Measurements from ENCODE around the gene GAB3. TPM values are rescaled to one million over a fixed set of nuclear protein-coding genes. Genes with fewer than 3 reads are reported as not detected.

GAB3 gene
- total RNA-seq, 1 experiment from 2014 or later, result 0.72 TPM

- TF ChIP-seq ZNF281 (CRISPR knock-in tag; IDR thresholded peaks at IDR 0.05) (no peak), CREB1 (CRISPR knock-in tag; IDR thresholded peaks at IDR 0.05) (no peak)
- TF ChIP-seq, protein P1, sequence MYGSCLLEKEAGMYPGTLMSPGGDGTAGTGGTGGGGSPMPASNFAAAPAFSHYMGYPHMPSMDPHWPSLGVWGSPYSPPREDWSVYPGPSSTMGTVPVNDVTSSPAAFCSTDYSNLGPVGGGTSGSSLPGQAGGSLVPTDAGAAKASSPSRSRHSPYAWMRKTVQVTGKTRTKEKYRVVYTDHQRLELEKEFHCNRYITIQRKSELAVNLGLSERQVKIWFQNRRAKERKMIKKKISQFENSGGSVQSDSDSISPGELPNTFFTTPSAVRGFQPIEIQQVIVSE (CRISPR knock-in tag; IDR thresholded peaks at IDR 0.05; ENCODE audit: borderline replicate concordance), result no peak
Measured at GRCh38 chrX:154784149-154784995, 33.5 kb upstream of the GAB3 start (continued).

GRCh38 chrX:154780968-154781367, 30.1 kb upstream of the GAB3 start:
- Mint-ChIP-seq H3K9me3 (no peaks in the 10 kb centered on the region), H3K4me3 (no peak overlapping the region), H3K27me3 (ENCODE audit: low read depth) (no peaks in the 10 kb centered on the region; the same call in 1 of the 2 replicates), H3K27ac (no peak overlapping the region), H3K36me3 (peaks cover 17% of the 10 kb centered on the region), H3K4me1 (peaks cover 15% of the 10 kb centered on the region)
- ChIA-PET CTCF (no interaction called here), POLR2A (no interaction called here)
- DNase-seq (ENCODE audit: low spot score), result no peak
- TF ChIP-seq ZNF281 (CRISPR knock-in tag; IDR thresholded peaks at IDR 0.05) (no peak), SOX15 (CRISPR knock-in tag; IDR thresholded peaks at IDR 0.05) (no peak), USF2 (CRISPR knock-in tag; IDR thresholded peaks at IDR 0.05) (no peak), ATF1 (CRISPR knock-in tag; IDR thresholded peaks at IDR 0.05) (no peak), ZBTB21 (CRISPR knock-in tag; IDR thresholded peaks at IDR 0.05; ENCODE audit: borderline replicate concordance) (no peak)
- TF ChIP-seq, protein P2, sequence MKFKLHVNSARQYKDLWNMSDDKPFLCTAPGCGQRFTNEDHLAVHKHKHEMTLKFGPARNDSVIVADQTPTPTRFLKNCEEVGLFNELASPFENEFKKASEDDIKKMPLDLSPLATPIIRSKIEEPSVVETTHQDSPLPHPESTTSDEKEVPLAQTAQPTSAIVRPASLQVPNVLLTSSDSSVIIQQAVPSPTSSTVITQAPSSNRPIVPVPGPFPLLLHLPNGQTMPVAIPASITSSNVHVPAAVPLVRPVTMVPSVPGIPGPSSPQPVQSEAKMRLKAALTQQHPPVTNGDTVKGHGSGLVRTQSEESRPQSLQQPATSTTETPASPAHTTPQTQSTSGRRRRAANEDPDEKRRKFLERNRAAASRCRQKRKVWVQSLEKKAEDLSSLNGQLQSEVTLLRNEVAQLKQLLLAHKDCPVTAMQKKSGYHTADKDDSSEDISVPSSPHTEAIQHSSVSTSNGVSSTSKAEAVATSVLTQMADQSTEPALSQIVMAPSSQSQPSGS (CRISPR knock-in tag; IDR thresholded peaks at IDR 0.05; ENCODE audit: borderline replicate concordance, low read depth), result no peak
- TF ChIP-seq, protein P3, sequence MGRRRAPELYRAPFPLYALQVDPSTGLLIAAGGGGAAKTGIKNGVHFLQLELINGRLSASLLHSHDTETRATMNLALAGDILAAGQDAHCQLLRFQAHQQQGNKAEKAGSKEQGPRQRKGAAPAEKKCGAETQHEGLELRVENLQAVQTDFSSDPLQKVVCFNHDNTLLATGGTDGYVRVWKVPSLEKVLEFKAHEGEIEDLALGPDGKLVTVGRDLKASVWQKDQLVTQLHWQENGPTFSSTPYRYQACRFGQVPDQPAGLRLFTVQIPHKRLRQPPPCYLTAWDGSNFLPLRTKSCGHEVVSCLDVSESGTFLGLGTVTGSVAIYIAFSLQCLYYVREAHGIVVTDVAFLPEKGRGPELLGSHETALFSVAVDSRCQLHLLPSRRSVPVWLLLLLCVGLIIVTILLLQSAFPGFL (CRISPR knock-in tag; IDR thresholded peaks at IDR 0.05; ENCODE audit: borderline replicate concordance), result no peak
- TF ChIP-seq, protein P4, sequence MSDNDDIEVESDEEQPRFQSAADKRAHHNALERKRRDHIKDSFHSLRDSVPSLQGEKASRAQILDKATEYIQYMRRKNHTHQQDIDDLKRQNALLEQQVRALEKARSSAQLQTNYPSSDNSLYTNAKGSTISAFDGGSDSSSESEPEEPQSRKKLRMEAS (CRISPR knock-in tag; IDR thresholded peaks at IDR 0.05), result no peak
- ATAC-seq, result no peak

GRCh38 chrX:154779261-154779660, 28.4 kb upstream of the GAB3 start:
- DNase-seq (ENCODE audit: low spot score) (no peak), ATAC-seq (no peak)
- Mint-ChIP-seq H3K27me3 (ENCODE audit: low read depth) (no peaks in the 10 kb centered on the region; the same call in 1 of the 2 replicates), H3K36me3 (peaks cover 26% of the 10 kb centered on the region), H3K4me1 (peaks cover 13% of the 10 kb centered on the region), H3K4me3 (no peak overlapping the region), H3K9me3 (no peaks in the 10 kb centered on the region), H3K27ac (peak overlapping the region; percentile 45; the same call in 1 of the 2 replicates)
- ChIA-PET POLR2A (interaction anchor here (1.5 kb wide), 1 partner anchor 16 kb away, joined by 5 read pairs; the partner anchor contains the start of gene DKC1), CTCF (no interaction called here)
- TF ChIP-seq HMGA2 (CRISPR knock-in tag; IDR thresholded peaks at IDR 0.05), result no peak
- TF ChIP-seq, protein P5, sequence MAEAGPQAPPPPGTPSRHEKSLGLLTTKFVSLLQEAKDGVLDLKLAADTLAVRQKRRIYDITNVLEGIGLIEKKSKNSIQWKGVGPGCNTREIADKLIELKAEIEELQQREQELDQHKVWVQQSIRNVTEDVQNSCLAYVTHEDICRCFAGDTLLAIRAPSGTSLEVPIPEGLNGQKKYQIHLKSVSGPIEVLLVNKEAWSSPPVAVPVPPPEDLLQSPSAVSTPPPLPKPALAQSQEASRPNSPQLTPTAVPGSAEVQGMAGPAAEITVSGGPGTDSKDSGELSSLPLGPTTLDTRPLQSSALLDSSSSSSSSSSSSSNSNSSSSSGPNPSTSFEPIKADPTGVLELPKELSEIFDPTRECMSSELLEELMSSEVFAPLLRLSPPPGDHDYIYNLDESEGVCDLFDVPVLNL (CRISPR knock-in tag; IDR thresholded peaks at IDR 0.05; ENCODE audit: borderline replicate concordance, low read depth), result no peak
- no peak for TF ChIP-seq CBFB (CRISPR knock-in tag; IDR thresholded peaks at IDR 0.05; ENCODE audit: low read depth)
- no peak for TF ChIP-seq SMAD3 (CRISPR knock-in tag; IDR thresholded peaks at IDR 0.05; ENCODE audit: borderline replicate concordance)
- no peak for TF ChIP-seq TP53 (CRISPR knock-in tag; IDR thresholded peaks at IDR 0.05)
- no peak for TF ChIP-seq NR2C2 (CRISPR knock-in tag; IDR thresholded peaks at IDR 0.05)
- no peak for TF ChIP-seq USF2 (CRISPR knock-in tag; IDR thresholded peaks at IDR 0.05)

Data from WTC11 (cell line).